H54 (cell line): ENCODE data around the gene CFLAR.
"Not testable (repeated sequence)": the region's sequence is repeated elsewhere in the genome, so short reads cannot be mapped to it uniquely, and the experiment has no call there.

Source experiments
- DNase-seq: peaks from one replicate; pipeline ENCODE4 v3.0.0; 2011; ENCODE audit warnings: low spot score, mixed read lengths; ENCODE audit not compliant: insufficient read length
- FAIRE-seq: peaks from 3 replicates; lab custom pipeline; 2011; peaks lifted over from hg19 to GRCh38; lab: Jason Lieb, UNC
- POLR2A ChIP-seq: IDR thresholded peaks from 2 replicates; pipeline ENCODE4 v1.6.1; 2011; ENCODE audit warnings: low read depth, mild to moderate bottlenecking, low read length

The CFLAR gene

DNA sequence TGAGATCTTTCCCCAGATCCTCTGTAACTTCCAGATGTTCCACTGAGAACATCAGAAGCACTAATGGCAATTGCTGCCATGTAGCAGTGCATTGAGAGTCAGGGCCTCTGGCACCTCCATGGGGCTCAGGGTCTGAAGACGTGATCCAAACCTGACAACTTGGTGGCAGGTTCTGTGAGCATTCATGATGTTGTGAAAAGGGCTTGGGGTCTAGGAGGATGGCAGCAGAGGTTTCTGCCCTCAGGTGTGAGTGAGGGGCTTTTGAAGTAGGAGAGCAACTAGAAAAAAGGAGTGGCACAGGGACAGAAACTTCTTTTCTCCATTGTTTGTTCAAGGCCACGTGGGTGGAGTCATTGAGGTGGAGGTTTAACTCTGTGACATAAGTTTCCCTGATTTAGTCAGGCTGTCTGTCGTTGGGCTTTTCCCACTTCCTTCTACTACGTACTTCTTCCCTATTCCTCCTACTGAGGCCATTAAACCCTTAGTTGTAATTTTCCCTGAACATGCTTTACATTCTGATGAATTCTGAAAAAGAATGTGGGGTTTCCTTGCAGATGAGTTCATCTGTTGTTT, 13.1 kb downstream of the CFLAR start:
- FAIRE-seq (no peak), DNase-seq (no peak)

DNA sequence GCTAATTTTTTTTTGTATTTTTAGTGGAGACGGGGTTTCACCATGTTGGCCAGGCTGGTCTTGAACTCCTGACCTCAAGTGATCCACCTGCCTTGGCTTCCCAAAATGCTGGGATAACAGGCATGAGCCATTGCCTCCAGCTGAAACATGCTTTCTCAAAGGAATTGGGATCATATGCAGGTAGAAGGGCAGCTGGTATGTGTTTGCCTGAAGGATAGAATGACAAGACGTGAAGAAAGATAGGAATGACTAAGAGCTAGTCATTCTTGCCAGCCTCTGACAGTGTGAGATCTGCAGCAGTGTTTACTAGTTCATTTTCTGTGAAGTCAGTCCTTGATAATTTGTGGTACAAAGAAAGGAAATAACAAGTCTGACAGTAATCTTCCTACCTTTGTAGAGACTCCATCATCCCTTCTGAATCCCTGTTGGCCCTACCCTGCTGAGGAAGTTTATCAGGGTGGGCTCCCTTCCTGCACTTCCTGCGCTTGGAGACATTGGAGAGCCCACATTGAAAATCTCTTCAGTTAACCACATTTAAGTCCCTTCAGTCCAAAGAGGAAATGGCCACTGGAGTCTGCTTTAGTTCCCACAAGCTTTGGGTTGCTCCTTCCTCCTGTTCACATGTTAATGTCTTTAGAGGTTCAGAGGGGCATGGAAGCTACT, 14.7 kb downstream of the CFLAR start:
- FAIRE-seq (peak; percentile 74), DNase-seq (no peak)

More for the DNA sequence above, 13.1 kb downstream of the CFLAR start:
- no peak for TF ChIP-seq POLR2A

DNA sequence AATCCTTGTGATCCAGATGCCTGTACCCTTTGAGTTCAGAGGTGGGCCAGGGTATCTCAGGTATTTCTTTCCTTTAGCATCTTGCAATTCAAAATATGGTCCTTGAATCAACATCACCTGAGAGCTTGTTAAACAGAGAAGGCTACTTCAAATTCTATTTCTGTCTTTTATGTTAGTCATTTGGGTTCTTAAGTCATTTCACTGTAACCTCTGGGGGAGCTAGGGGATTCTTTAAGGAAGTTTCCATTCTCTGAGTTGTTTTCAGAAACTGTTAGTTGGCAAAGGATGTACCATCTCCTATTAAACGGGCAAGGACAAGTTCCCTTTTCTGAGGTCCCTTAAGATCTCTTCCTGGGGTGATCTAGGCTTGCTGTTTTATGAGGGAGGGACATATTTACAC, 16.6 kb downstream of the CFLAR start:
- no peak for TF ChIP-seq POLR2A
- FAIRE-seq (no peak), DNase-seq (no peak)

More for the DNA sequence above, 14.7 kb downstream of the CFLAR start:
- no peak for TF ChIP-seq POLR2A

DNA sequence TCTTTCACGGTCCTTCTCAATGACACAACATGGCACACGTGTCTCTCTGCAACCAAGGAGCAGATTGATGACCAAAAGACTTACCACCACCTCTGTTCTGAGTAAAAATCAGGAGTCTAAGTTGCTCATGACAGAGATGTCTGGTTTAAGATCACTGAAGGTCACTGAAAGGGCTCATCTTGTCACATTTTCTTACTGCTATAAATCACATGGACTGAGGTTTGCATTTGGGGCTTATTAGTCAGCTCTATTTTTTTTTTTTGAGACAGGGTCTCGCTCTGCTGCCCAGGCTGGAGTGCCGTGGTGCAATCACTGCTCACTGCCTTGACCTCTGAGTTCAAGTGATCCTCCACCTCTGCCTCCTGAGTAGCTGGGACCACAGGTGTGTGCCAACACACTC, 19.4 kb downstream of the CFLAR start:
- DNase-seq: no peak
- no peak for FAIRE-seq
- TF ChIP-seq POLR2A: no peak

DNA sequence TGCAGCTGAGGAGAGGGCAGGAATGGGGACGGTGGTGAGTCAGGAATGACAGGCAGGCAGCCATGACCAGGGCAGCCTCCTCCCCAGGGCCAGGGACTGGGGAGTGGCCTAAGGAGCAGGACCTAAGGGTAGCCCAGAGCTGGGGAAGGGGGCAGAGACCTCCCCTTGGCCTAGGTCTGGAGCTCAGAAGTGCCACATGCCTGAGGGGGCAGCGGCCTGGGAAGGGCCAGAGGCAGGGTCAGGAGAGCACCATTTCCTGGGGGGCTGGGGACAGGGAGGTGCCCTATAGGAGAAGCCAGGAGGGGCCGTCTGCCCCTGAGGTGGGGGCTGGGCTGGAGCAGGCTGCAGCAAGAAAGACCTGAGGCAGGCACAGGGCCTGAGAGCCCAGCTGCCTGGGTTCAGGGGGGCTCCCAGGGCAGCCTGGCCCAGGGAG, 20.9 kb downstream of the CFLAR start:
- FAIRE-seq (no peak), DNase-seq (no peak)
- no peak for TF ChIP-seq POLR2A

DNA sequence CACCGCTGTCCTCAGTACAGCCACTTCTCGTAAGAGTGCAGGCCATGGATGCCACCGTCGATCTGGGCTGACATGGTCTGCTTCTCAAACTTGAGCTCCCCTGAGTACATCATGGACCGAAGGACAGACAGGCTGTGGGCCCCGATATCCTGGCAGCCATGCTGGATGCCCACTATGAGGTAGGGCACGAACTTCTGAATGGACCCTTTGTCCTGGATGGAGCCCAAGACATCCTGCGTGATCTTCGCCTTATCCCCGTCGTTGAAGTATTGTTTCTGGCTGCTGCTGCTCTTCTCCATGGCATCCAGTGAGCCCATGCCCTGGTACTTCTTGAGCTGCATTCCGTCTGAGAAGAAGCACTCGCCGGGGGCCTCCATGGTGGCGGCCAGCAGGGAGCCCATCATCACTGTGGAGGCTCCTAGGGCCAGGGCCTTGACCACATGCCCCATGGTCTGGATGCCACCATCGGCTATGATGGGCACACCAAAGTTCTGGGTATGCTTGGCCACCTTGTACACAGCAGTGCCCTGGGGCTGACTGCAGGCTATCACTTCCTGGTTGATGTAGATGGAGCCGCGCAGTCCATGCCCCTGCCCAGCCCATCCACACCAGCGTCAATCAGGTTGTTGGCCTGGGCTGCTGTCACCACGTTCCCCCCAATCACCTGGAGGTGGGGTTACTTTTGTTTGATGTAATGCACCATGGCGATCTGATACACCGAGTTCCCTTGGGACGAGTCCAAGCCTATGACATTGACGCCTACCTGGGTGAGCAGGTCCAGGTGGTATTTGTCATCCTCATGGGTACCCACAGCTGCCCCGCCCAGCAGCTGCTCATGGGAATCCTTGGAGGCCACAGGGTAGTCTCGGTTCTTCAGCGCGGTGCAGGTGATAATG, 21.8 kb downstream of the CFLAR start:
- no peak for FAIRE-seq
- no peak for TF ChIP-seq POLR2A
- DNase-seq: no peak

DNA sequence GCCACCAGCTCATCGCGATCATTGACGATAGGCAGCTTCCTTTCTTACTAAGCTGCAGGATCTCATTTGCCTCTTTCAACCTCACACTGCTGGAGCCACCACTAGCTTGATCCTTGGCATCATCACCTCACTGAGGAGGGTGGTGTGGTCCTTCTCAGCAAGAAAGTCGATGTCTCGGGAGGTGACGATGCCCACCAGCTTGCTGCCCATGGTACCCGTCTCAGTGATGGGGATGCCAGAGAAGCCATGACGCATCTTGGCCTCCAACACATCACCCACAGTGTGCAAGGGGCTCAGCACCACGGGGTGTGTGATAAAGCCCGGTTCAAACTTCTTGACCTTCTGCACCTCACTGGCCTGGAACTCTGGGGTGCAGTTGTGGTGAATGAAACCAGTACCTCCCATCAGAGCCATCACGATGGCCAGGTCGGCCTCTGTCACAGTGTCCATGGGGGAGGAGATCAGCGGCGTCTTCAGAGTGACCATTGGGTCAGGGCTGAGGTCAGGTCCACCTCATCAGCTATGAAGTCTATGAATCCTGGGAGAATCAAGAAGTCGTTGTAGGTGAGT, 22.5 kb downstream of the CFLAR start:
- FAIRE-seq: no peak

DNA sequence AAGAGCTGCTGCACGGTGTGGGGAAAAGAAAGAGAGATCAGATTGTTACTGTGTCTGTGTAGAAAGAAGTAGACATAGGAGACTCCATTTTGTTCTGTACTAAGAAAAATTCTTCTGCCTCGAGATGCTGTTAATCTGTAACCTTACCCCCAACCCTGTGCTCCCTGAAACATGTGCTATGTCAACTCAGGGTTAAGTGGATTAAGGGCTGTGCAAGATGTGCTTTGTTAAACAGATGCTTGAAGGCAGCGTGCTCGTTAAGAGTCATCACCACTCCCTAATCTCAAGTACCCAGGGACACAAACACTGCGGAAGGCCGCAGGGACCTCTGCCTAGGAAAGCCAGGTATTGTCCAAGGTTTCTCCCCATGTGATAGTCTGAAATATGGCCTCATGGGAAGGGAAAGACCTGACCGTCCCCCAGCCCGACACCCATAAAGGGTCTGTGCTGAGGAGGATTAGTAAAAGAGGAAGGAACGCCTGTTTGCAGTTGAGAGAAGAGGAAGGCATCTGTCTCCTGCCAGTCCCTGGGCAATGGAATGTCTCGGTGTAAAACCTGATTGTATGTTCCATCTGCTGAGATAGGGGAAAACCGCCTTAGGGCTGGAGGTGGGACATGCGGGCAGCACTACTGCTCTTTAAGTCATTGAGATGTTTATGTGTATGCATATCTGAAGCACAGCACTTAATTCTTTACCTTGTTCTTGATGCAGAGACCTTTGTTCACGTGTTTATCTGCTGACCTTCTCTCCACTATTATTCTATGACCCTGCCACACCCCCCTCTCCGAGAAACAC, 23.2 kb downstream of the CFLAR start:
- not testable (repeated sequence) for FAIRE-seq, DNase-seq

More for the DNA sequence above, 22.5 kb downstream of the CFLAR start:
- no peak for TF ChIP-seq POLR2A
- DNase-seq: no peak

DNA sequence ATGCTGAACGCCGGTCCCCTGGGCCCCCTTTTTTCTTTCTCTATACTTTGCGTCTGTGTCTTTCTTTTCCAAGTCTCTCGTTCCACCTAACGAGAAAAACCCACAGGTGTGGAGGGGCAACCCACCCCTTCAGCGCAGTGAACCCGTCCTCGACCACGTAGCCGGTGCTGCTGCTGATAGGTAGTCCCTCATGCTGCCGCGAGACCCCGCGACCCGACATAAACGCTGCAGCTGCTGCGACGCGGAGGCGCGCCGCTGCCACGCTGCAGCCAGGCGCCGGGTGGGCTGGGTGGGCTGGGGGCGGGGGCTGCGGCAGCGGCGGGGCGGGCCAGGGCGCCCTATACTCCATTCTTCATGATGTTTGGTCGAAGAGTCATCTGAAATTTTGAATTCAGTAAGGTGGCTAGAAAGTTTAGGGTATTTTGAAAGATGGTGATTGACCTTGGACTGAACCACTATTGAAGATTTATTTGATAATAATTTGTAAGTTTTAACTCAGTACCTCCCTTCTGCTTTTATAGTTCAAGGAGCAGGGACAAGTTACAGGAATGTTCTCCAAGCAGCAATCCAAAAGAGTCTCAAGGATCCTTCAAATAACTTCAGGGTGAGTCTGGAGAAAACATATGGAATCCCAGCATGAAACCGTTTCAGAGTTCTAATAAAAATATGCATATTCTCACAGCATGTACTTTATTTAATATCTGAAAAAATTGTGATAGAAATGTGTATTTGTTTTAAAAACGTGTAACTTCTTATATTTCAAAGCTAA, 24.1 kb downstream of the CFLAR start:
- FAIRE-seq (no peak), DNase-seq (no peak)
- no peak for TF ChIP-seq POLR2A

DNA sequence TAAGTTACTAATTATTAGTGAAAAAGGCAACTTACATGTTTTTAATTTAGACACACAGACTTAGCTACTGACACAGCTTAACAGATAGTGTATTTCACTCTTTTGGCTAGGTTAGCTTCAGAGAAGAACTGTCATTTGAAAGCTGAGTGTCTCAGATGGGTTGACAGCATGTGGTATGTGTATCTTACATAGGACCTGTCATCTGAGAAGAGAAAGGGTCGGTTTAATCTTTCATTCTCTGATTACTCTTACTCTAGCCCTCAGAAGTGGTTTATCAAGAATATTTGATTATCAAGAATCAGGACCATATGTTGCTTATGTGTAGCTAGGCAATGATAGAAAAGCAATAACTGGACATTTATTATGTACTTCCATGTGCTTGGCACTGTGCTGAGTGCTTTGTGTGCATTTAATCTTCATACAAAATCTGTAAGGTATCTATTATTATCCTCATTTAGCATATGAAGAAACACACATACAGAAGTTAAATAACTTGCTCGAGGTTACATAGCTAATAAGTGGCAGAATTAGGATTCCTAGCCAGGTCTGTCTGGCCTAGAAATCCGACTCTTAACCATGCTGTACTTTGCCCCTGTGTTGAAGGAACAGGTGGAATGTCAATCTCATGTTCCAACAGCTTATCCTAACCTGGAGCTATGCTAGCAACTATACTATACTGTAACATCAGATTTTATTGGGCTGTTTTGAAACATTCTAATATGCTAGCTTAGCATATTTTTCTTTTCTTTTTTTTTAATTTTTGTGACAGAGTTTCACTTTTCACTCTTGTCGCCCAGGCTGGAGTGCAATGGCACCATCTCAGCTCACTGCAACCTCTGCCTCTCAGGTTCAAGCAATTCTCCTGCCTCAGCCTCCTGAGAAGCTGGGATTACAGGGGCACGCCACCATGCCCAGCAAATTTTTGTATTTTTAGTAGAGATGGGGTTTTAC, 28.4 kb downstream of the CFLAR start:
- FAIRE-seq: peak; percentile 20
- TF ChIP-seq POLR2A: no peak
- DNase-seq: no peak

DNA sequence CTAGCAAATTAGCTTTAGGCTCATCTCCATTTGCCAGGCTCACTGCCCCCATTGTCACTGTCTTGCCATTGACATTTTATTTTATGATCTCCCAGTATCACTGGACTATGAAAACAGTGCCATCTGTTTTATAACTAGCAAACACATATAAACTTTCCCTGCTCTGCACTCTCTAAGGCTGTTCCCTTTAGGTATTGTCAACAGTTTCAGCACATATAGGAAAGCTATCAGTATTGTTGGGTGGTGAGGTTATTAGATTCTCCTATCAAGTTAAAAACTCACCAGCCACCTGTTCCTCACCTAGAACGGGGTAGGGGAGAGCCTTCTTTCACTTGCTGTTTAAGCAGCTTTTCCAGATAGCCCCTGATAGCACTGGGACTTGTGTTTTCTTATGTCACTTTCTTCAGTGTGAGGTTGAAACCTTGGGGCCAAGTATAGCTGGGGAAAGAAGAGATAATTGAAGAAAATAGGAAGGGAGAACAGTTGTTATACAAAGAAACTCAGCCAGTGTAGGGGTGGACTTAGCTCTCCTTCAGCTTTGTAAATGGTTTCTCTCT, 32.5 kb downstream of the CFLAR start:
- no peak for DNase-seq
- FAIRE-seq: no peak
- no peak for TF ChIP-seq POLR2A
